Fibroblast of skin of left biceps (primary cell): ENCODE data around the gene TAB2.

Experiments
- DNase-seq, 2 experiments: peaks; one replicate each; pipeline ENCODE4 v3.0.0-alpha.2; 2013; ENCODE audit warnings: low read depth in 2 of 2

TAB2 gene

GRCh38 chr6:149317644-149318571 lies at the start of gene TAB2:
Gene TAB2 (plus strand): TSS chr6:149317712. CDS start chr6:149369998, 52,286 bp downstream.
- DNase-seq = no peak

GRCh38 chr6:149268146-149268545 lies 49.4 kb upstream of the TAB2 start:
- DNase-seq = no peak

- DNase-seq = no peak
Observed at GRCh38 chr6:149268768-149269167, 48.7 kb upstream of the TAB2 start.

GRCh38 chr6:149270616-149271015 lies 46.9 kb upstream of the TAB2 start:
- no peak for DNase-seq

- DNase-seq = no peak
Observed at GRCh38 chr6:149271348-149272340, 45.9 kb upstream of the TAB2 start.

GRCh38 chr6:149273318-149273717 lies 44.2 kb upstream of the TAB2 start:
- DNase-seq = no peak

GRCh38 chr6:149275621-149276020 lies 41.9 kb upstream of the TAB2 start:
- no peak for DNase-seq

GRCh38 chr6:149277621-149278020 lies 39.9 kb upstream of the TAB2 start:
- no peak for DNase-seq

GRCh38 chr6:149278997-149279396 lies 38.5 kb upstream of the TAB2 start:
- DNase-seq = no peak

GRCh38 chr6:149284904-149285303 lies 32.6 kb upstream of the TAB2 start:
- no peak for DNase-seq

- no peak for DNase-seq
Observed at GRCh38 chr6:149285626-149286025, 31.9 kb upstream of the TAB2 start.

- DNase-seq = no peak
Observed at GRCh38 chr6:149286905-149287304, 30.6 kb upstream of the TAB2 start.

GRCh38 chr6:149289192-149289781 lies 28.2 kb upstream of the TAB2 start:
- DNase-seq = no peak

- no peak for DNase-seq
Observed at GRCh38 chr6:149289966-149290365, 27.5 kb upstream of the TAB2 start.

GRCh38 chr6:149293244-149293643 lies 24.3 kb upstream of the TAB2 start:
- no peak for DNase-seq

GRCh38 chr6:149300563-149300962 lies 16.9 kb upstream of the TAB2 start:
- DNase-seq = no peak

GRCh38 chr6:149302723-149303122 lies 14.8 kb upstream of the TAB2 start:
- DNase-seq = no peak

- DNase-seq = no peak
Observed at GRCh38 chr6:149303468-149303867, 14.0 kb upstream of the TAB2 start.

- DNase-seq = no peak
Observed at GRCh38 chr6:149305372-149305771, 12.1 kb upstream of the TAB2 start.

- DNase-seq = no peak
Observed at GRCh38 chr6:149306967-149307366, 10.5 kb upstream of the TAB2 start.

- no peak for DNase-seq
Observed at GRCh38 chr6:149311293-149311692, 6.2 kb upstream of the TAB2 start.

GRCh38 chr6:149311766-149312165 lies 5.7 kb upstream of the TAB2 start:
- DNase-seq = no peak
